Astrocyte (in vitro differentiated cells and primary cell): Measurements from ENCODE around the gene GMNN. TPM values are rescaled to one million over a fixed set of nuclear protein-coding genes. Genes with fewer than 3 reads are reported as not detected.
A peak's percentile ranks its signal among the peaks of the same experiment; 100 is the strongest.

Experiments used
- DNase-seq: peaks from one replicate; pipeline ENCODE4 v3.0.0-alpha.2; 2010; ENCODE audit warnings: low read depth
- FAIRE-seq: peaks from 2 replicates; lab custom pipeline; 2011; peaks lifted over from hg19 to GRCh38; lab: Jason Lieb, UNC
- H2AFZ ChIP-seq: 2 replicates; pipeline ENCODE4 v1.6.0; 2012; ENCODE audit warnings: low read depth, low read length, inconsistent platforms
- H3K27ac ChIP-seq: 2 replicates; pipeline ENCODE4 v1.5.1; 2011; ENCODE audit warnings: low read depth, low read length, inconsistent platforms
- H3K27me3 ChIP-seq: 2 replicates; pipeline ENCODE4 v1.6.0; 2011; ENCODE audit warnings: low read length, inconsistent platforms; ENCODE audit not compliant: insufficient read depth
- H3K36me3 ChIP-seq: 2 replicates; pipeline ENCODE4 v1.5.1; 2011; ENCODE audit warnings: low read length, inconsistent platforms; ENCODE audit not compliant: insufficient read depth
- H3K4me1 ChIP-seq: 2 replicates; pipeline ENCODE4 v1.5.1; 2011; ENCODE audit warnings: low read length, inconsistent platforms; ENCODE audit not compliant: insufficient read depth
- H3K4me2 ChIP-seq: 2 replicates; pipeline ENCODE4 v1.6.0; 2012; ENCODE audit warnings: low read length, inconsistent platforms
- H3K4me3 ChIP-seq: 2 replicates; pipeline ENCODE4 v1.5.1; 2011; ENCODE audit warnings: low read depth, mild to moderate bottlenecking, low read length, inconsistent platforms; ENCODE audit not compliant: insufficient read depth
- H3K79me2 ChIP-seq: 2 replicates; pipeline ENCODE4 v1.6.0; 2012; ENCODE audit warnings: mild to moderate bottlenecking, low read length, inconsistent platforms; ENCODE audit not compliant: insufficient read depth
- H3K9ac ChIP-seq: 2 replicates; pipeline ENCODE4 v1.6.0; 2012; ENCODE audit warnings: mild to moderate bottlenecking, low read length, inconsistent platforms
- H3K9me3 ChIP-seq: 2 replicates; pipeline ENCODE4 v1.5.1; 2012; ENCODE audit warnings: low read depth, mild to moderate bottlenecking, low read length, inconsistent platforms; ENCODE audit not compliant: insufficient read depth
- H4K20me1 ChIP-seq: 2 replicates; pipeline ENCODE4 v1.6.0; 2012; ENCODE audit warnings: low read length, inconsistent platforms; ENCODE audit not compliant: insufficient read depth
- H3K27ac Mint-ChIP-seq: one replicate; pipeline ENCODE4 v1.8.0; 2021; ENCODE audit warnings: mild to moderate bottlenecking, mixed read lengths; ENCODE audit not compliant: unreplicated experiment
- H3K27me3 Mint-ChIP-seq: one replicate; pipeline ENCODE4 v1.8.0; 2021; ENCODE audit warnings: low read depth, mixed read lengths; ENCODE audit not compliant: unreplicated experiment
- H3K36me3 Mint-ChIP-seq: one replicate; pipeline ENCODE4 v1.8.0; 2021; ENCODE audit warnings: low read depth, mixed read lengths; ENCODE audit not compliant: unreplicated experiment
- H3K4me1 Mint-ChIP-seq: one replicate; pipeline ENCODE4 v1.8.0; 2021; ENCODE audit warnings: low read depth, mixed read lengths; ENCODE audit not compliant: unreplicated experiment
- H3K4me3 Mint-ChIP-seq: one replicate; pipeline ENCODE4 v1.8.0; 2021; ENCODE audit warnings: mild to moderate bottlenecking, moderate library complexity, mixed read lengths; ENCODE audit not compliant: unreplicated experiment
- H3K9me3 Mint-ChIP-seq: one replicate; pipeline ENCODE4 v1.8.0; 2021; ENCODE audit warnings: mild to moderate bottlenecking, mixed read lengths; ENCODE audit not compliant: unreplicated experiment
- CTCF ChIP-seq: IDR thresholded peaks from 2 replicates; pipeline ENCODE4 v1.5.1; 2011; ENCODE audit warnings: low read depth, mild to moderate bottlenecking, inconsistent platforms, low read length, moderate library complexity; ENCODE audit not compliant: insufficient read depth
- EZH2 ChIP-seq: IDR thresholded peaks from 2 replicates; pipeline ENCODE4 v1.6.1; 2012; ENCODE audit warnings: mild to moderate bottlenecking, low read length, inconsistent platforms; ENCODE audit not compliant: insufficient read depth
- total RNA-seq: library from RNA; stranded (reverse); gene quantifications from 2 replicates; pipeline ENCODE4 v1.2.1, GENCODE V29; 2021

Gene GMNN
- total RNA-seq, 1 donor from 2014 or later = 16.4 TPM

- Histone ChIP-seq H3K4me1 (no peaks in the 10 kb centered on the region), H2AFZ (no peak overlapping the region), H3K4me2 (peak overlapping the region; percentile 5), H3K27me3 (no peaks in the 10 kb centered on the region), H3K9me3 (no peaks in the 10 kb centered on the region), H3K4me3 (no peak overlapping the region), H3K27ac (no peak overlapping the region), H3K9ac (peak overlapping the region; percentile 3), H3K79me2 (no peaks in the 10 kb centered on the region), H3K36me3 (no peaks in the 10 kb centered on the region), H4K20me1 (no peaks in the 10 kb centered on the region)
- FAIRE-seq (no peak), DNase-seq (peak; percentile 11)
- Mint-ChIP-seq H3K27me3 (peaks cover 5% of the 10 kb centered on the region), H3K27ac (no peak overlapping the region), H3K9me3 (peaks cover 7% of the 10 kb centered on the region), H3K4me1 (no peaks in the 10 kb centered on the region), H3K4me3 (no peak overlapping the region), H3K36me3 (no peaks in the 10 kb centered on the region)
- TF ChIP-seq CTCF = no peak
- TF ChIP-seq EZH2 = no peak
Measured at GRCh38 chr6:24831771-24832716, 57.3 kb downstream of the GMNN start.

GRCh38 chr6:24832794-24833193 lies 58.1 kb downstream of the GMNN start:
- Histone ChIP-seq H3K4me3 (no peak overlapping the region), H3K36me3 (no peaks in the 10 kb centered on the region), H4K20me1 (no peaks in the 10 kb centered on the region), H3K9ac (no peak overlapping the region), H3K9me3 (no peaks in the 10 kb centered on the region), H3K27ac (no peak overlapping the region), H3K4me2 (no peak overlapping the region), H3K4me1 (no peaks in the 10 kb centered on the region), H3K79me2 (no peaks in the 10 kb centered on the region), H2AFZ (no peak overlapping the region), H3K27me3 (no peaks in the 10 kb centered on the region)
- no peak overlapping the region for H3K4me3 Mint-ChIP-seq
- no peaks in the 10 kb centered on the region for H3K4me1 Mint-ChIP-seq
- peaks cover 7% of the 10 kb centered on the region for H3K9me3 Mint-ChIP-seq
- FAIRE-seq (no peak), DNase-seq (no peak)
- H3K27ac Mint-ChIP-seq = no peak overlapping the region
- H3K36me3 Mint-ChIP-seq = no peaks in the 10 kb centered on the region
- TF ChIP-seq CTCF (no peak), EZH2 (no peak)
- H3K27me3 Mint-ChIP-seq = peaks cover 5% of the 10 kb centered on the region
